Ishikawa (cell line): ENCODE results near the gene ADCY2.

Source experiments
- CEBPB ChIP-seq: IDR thresholded peaks from 2 replicates; pipeline ENCODE4 v1.6.1; 2012
- CREB1 ChIP-seq: IDR thresholded peaks from 2 replicates; pipeline ENCODE4 v1.6.1; 2012; ENCODE audit warnings: low read depth
- EP300 ChIP-seq: IDR thresholded peaks from 2 replicates; pipeline ENCODE4 v1.6.1; 2012; ENCODE audit warnings: borderline replicate concordance
- FOXM1 ChIP-seq: IDR thresholded peaks from 2 replicates; pipeline ENCODE4 v1.6.1; 2012; ENCODE audit warnings: low read depth, borderline replicate concordance
- MAX ChIP-seq: IDR thresholded peaks from 2 replicates; pipeline ENCODE4 v1.6.1; 2012
- NFIC ChIP-seq: IDR thresholded peaks from 2 replicates; pipeline ENCODE4 v1.6.1; 2012
- RAD21 ChIP-seq: IDR thresholded peaks from 2 replicates; pipeline ENCODE4 v1.6.1; 2012; ENCODE audit warnings: low read depth
- REST ChIP-seq: IDR thresholded peaks from 2 replicates; pipeline ENCODE4 v1.6.1; 2012; ENCODE audit warnings: low read depth, mild to moderate bottlenecking
- TAF1 ChIP-seq: IDR thresholded peaks from 2 replicates; pipeline ENCODE4 v1.6.1; 2012; ENCODE audit warnings: low read depth, mild to moderate bottlenecking
- TCF12 ChIP-seq: IDR thresholded peaks from 2 replicates; pipeline ENCODE4 v1.6.1; 2012; ENCODE audit warnings: low read depth
- TEAD4 ChIP-seq: IDR thresholded peaks from 2 replicates; pipeline ENCODE4 v1.6.1; 2012
- YY1 ChIP-seq: IDR thresholded peaks from 2 replicates; pipeline ENCODE4 v1.6.1; 2012; ENCODE audit warnings: low read depth

GRCh38 chr5:7679663-7680062 is 283.7 kb downstream of the ADCY2 start:
- TF ChIP-seq CEBPB (no peak), RAD21 (no peak), MAX (no peak), TAF1 (no peak), YY1 (no peak), REST (no peak), EP300 (no peak), NFIC (no peak), CREB1 (no peak), FOXM1 (no peak), TCF12 (no peak), TEAD4 (no peak)
